Measurements from ENCODE around the gene TRAM2.

- TF ChIP-seq CTCF (IDR thresholded peaks at IDR 0.05) = no peak
- TF ChIP-seq MLX (CRISPR knock-in tag; IDR thresholded peaks at IDR 0.05) = no peak
- TF ChIP-seq ETV6 (CRISPR knock-in tag; IDR thresholded peaks at IDR 0.05) = no peak
Measured at GRCh38 chr6:52497652-52498408, 79.0 kb downstream of the TRAM2 start.
